ENCODE data around the gene CACNA1B. TPM values are rescaled to one million over a fixed set of nuclear protein-coding genes. Genes with fewer than 3 reads are reported as not detected.
"Not testable (repeated sequence)": the region's sequence is repeated elsewhere in the genome, so short reads cannot be mapped to it uniquely, and the experiment has no call there.

CACNA1B gene
- total RNA-seq, 1 donor from 2014 or later: under 0.01 TPM

DNA sequence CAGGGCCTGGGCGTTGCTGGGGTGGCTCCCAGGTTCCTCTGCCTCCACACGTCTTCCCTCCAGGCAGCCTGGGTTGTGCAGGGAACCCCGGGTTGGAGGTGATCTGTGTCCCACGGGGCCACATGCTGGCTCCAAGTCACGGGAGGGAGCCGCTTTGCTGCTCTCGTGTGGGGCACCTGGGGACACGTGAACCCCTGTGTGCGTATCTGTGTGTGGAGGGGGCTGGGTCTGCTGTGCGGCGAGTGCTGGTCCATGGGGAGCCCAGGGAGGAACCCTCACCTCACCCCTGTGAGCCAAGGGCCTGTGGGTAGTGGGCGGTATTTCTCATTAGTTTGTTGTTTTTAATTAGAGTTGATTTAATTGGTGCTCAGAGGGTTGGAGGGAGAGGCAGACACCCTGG lies 7.5 kb downstream of the CACNA1B start:
- not testable (repeated sequence) for H3K36me3 ChIP-seq (ENCODE audit: control insufficient read depth in 3 of 3, insufficient read depth in 3 of 3, low read length in 3 of 3); H3K4me1 ChIP-seq (ENCODE audit: control insufficient read depth in 3 of 3, insufficient read depth in 3 of 3, low read length in 3 of 3); H3K27ac ChIP-seq (ENCODE audit: low read depth, low read length); H3K4me3 ChIP-seq (ENCODE audit: low read length in 3 of 3); H3K9me3 ChIP-seq (ENCODE audit: control insufficient read depth in 3 of 3, low read length in 3 of 3); H3K9ac ChIP-seq (ENCODE audit: low read depth in 1 of 3, low read length in 3 of 3)
- peaks cover 0 to 12% (median 11%) of the 10 kb centered on the region in 3 donors for H3K27me3 ChIP-seq (ENCODE audit: control insufficient read depth in 3 of 3, insufficient read depth in 3 of 3, low read length in 3 of 3)

DNA sequence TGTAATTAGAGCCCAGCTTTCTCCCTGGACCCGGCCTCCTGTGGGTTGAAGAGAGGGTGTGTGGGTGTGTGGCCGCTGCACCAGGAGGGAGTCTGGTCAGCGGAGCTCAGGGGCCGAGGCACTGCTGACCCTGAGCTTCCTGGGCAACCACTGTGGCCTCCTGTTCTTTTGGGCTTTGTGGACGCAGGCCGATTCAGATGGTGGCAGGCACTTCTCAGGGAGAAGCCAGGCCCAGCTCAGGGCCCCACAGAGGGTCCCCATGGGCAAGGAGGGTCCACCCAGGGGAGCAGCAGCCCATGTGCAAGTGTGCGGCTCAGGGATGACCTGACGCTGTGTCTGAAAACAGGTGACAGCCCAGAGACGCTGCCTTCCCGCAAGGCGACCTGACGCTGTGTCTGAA lies 11.0 kb downstream of the CACNA1B start:
- H3K27ac ChIP-seq (ENCODE audit: low read depth, low read length); H3K9ac ChIP-seq (ENCODE audit: low read depth in 1 of 3, low read length in 3 of 3); H3K27me3 ChIP-seq (ENCODE audit: control insufficient read depth in 3 of 3, insufficient read depth in 3 of 3, low read length in 3 of 3); H3K4me3 ChIP-seq (ENCODE audit: low read length in 3 of 3); H3K36me3 ChIP-seq (ENCODE audit: control insufficient read depth in 3 of 3, insufficient read depth in 3 of 3, low read length in 3 of 3); H3K4me1 ChIP-seq (ENCODE audit: control insufficient read depth in 3 of 3, insufficient read depth in 3 of 3, low read length in 3 of 3); H3K9me3 ChIP-seq (ENCODE audit: control insufficient read depth in 3 of 3, low read length in 3 of 3): not testable (repeated sequence)

- H3K36me3 ChIP-seq (ENCODE audit: control insufficient read depth in 3 of 3, insufficient read depth in 3 of 3, low read length in 3 of 3); H3K4me1 ChIP-seq (ENCODE audit: control insufficient read depth in 3 of 3, insufficient read depth in 3 of 3, low read length in 3 of 3); H3K27me3 ChIP-seq (ENCODE audit: control insufficient read depth in 3 of 3, insufficient read depth in 3 of 3, low read length in 3 of 3); H3K9me3 ChIP-seq (ENCODE audit: control insufficient read depth in 3 of 3, low read length in 3 of 3); H3K9ac ChIP-seq (ENCODE audit: low read depth in 1 of 3, low read length in 3 of 3); H3K27ac ChIP-seq (ENCODE audit: low read depth, low read length); H3K4me3 ChIP-seq (ENCODE audit: low read length in 3 of 3): not testable (repeated sequence)
These were observed 12.4 kb downstream of the CACNA1B start for GRCh38 chr9:137889966-137890365.

GRCh38 chr9:137890768-137891587 lies 13.4 kb downstream of the CACNA1B start:
- H3K4me3 ChIP-seq (ENCODE audit: low read length in 3 of 3); H3K36me3 ChIP-seq (ENCODE audit: control insufficient read depth in 3 of 3, insufficient read depth in 3 of 3, low read length in 3 of 3); H3K4me1 ChIP-seq (ENCODE audit: control insufficient read depth in 3 of 3, insufficient read depth in 3 of 3, low read length in 3 of 3); H3K9me3 ChIP-seq (ENCODE audit: control insufficient read depth in 3 of 3, low read length in 3 of 3); H3K27me3 ChIP-seq (ENCODE audit: control insufficient read depth in 3 of 3, insufficient read depth in 3 of 3, low read length in 3 of 3); H3K9ac ChIP-seq (ENCODE audit: low read depth in 1 of 3, low read length in 3 of 3); H3K27ac ChIP-seq (ENCODE audit: low read depth, low read length): not testable (repeated sequence)

GRCh38 chr9:137891588-137892423 lies 14.2 kb downstream of the CACNA1B start:
- Histone ChIP-seq H3K27ac (ENCODE audit: low read depth, low read length) (no peak overlapping the region), H3K9ac (ENCODE audit: low read depth in 1 of 3, low read length in 3 of 3) (no peak overlapping the region), H3K4me3 (ENCODE audit: low read length in 3 of 3) (no peak overlapping the region), H3K27me3 (ENCODE audit: control insufficient read depth in 3 of 3, insufficient read depth in 3 of 3, low read length in 3 of 3) (peaks cover 4 to 9% (median 8%) of the 10 kb centered on the region in 3 donors), H3K9me3 (ENCODE audit: control insufficient read depth in 3 of 3, low read length in 3 of 3) (no peaks in the 10 kb centered on the region), H3K4me1 (ENCODE audit: control insufficient read depth in 3 of 3, insufficient read depth in 3 of 3, low read length in 3 of 3) (no peaks in the 10 kb centered on the region), H3K36me3 (ENCODE audit: control insufficient read depth in 3 of 3, insufficient read depth in 3 of 3, low read length in 3 of 3) (no peaks in the 10 kb centered on the region)

DNA sequence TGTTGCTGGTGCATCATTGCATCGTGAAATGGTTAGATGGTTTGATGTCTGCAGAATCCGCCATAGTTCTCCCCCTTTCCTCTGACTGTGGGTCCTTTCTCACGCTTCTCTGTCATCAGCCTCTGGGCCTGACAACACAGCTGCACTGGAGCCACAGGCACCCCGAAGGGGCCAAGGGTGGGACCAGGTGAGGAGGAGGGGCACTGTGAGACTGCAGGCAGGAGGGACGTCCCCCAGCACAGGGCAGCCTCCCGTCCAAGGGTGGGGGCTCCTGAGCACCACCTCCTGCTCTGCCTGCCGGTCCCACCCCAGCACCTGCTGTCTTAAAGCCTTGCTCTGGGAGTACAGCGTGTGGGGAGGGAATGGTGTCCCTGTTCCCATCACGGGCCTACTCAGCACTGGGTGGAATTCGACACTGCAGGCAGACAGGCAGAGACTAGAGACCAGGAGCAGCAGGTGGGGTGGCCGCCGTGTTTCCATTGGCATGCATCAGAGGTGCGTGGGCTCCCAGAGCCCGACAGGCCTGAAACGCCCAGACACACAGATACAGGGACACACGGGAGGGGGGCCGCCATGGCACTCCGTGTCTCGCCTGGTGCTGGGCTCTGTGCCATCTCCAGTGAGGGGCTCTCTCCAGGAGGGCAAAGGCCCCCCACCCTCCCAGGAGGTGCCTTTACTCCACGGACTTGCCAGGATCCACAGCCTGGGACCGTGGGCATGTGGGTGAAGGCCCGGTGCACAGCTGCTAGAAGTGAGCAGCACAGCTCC lies 15.0 kb downstream of the CACNA1B start:
- Histone ChIP-seq H3K9ac (ENCODE audit: low read depth in 1 of 3, low read length in 3 of 3) (no peak overlapping the region), H3K4me1 (ENCODE audit: control insufficient read depth in 3 of 3, insufficient read depth in 3 of 3, low read length in 3 of 3) (no peaks in the 10 kb centered on the region), H3K4me3 (ENCODE audit: low read length in 3 of 3) (no peak overlapping the region), H3K27me3 (ENCODE audit: control insufficient read depth in 3 of 3, insufficient read depth in 3 of 3, low read length in 3 of 3) (peaks cover 4 to 9% (median 8%) of the 10 kb centered on the region in 3 donors), H3K36me3 (ENCODE audit: control insufficient read depth in 3 of 3, insufficient read depth in 3 of 3, low read length in 3 of 3) (no peaks in the 10 kb centered on the region), H3K27ac (ENCODE audit: low read depth, low read length) (no peak overlapping the region), H3K9me3 (ENCODE audit: control insufficient read depth in 3 of 3, low read length in 3 of 3) (no peaks in the 10 kb centered on the region)

DNA sequence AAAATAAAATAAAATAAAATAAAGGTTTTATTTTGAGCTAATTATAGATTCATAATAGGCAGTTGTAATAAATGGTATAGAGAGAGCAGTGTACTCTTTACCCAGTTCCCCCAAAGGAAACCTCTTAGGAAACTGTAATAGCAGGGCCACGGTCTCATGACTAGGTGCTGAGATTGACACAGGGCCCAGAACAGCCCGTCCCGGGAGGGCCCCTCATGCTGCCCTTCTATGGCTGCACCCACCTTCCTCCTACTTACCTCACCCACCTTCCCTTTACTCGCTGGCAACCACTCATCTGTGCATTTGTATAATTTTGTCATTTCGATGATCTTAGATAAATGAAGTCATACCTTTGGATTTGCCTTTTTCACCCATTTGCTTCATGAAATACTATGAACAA lies 16.1 kb downstream of the CACNA1B start:
- H3K27ac ChIP-seq (ENCODE audit: low read depth, low read length): no peak overlapping the region
- no peaks in the 10 kb centered on the region for H3K4me1 ChIP-seq (ENCODE audit: control insufficient read depth in 3 of 3, insufficient read depth in 3 of 3, low read length in 3 of 3)
- H3K36me3 ChIP-seq (ENCODE audit: control insufficient read depth in 3 of 3, insufficient read depth in 3 of 3, low read length in 3 of 3): no peaks in the 10 kb centered on the region
- H3K9ac ChIP-seq (ENCODE audit: low read depth in 1 of 3, low read length in 3 of 3): no peak overlapping the region
- H3K27me3 ChIP-seq (ENCODE audit: control insufficient read depth in 3 of 3, insufficient read depth in 3 of 3, low read length in 3 of 3): peaks cover 4 to 9% (median 8%) of the 10 kb centered on the region in 3 donors
- H3K4me3 ChIP-seq (ENCODE audit: low read length in 3 of 3): no peak overlapping the region
- H3K9me3 ChIP-seq (ENCODE audit: control insufficient read depth in 3 of 3, low read length in 3 of 3): no peaks in the 10 kb centered on the region

DNA sequence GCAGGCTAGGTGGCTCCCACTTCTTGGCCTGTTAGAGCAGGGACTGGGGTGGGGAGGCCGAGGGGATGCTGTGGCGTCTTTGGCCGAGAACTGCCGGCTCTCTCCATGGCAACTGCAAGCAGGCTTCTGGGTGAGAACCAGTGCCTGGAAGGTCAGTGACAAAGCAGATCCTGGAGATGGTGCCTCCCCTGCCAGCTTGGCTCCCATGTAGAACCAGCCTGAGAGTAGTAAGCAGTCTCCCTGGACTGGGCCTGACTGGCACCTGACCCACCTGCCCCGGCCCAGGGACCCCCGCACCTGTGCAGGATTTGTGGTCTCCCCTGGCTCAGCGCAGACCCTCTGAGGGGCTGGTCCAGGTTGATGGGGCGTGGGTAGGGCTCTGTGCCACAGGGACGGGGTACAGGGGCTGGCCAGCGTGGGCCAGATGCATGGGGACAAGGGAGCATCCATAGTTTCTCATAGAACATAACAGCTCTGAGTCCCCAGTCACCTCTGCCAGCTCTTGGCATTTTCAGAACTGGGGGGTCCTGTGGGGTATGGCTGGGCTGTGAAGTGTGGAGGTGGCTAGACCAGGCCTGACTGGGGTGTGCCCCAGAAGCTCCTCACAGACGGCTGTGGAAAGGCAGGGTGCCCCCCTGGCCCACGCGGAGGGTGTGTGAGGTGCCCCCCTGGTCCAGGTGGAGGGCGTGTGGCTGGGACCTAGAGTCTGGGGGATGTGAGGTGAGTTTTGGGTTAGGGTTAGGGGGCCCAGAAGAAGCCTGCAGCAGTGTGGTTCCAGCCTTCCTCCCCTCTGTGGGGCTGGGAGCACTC lies 22.2 kb downstream of the CACNA1B start:
- Histone ChIP-seq H3K9me3 (ENCODE audit: control insufficient read depth in 3 of 3, low read length in 3 of 3) (no peaks in the 10 kb centered on the region), H3K4me1 (ENCODE audit: control insufficient read depth in 3 of 3, insufficient read depth in 3 of 3, low read length in 3 of 3) (no peaks in the 10 kb centered on the region), H3K27ac (ENCODE audit: low read depth, low read length) (no peak overlapping the region), H3K9ac (ENCODE audit: low read depth in 1 of 3, low read length in 3 of 3) (no peak overlapping the region), H3K4me3 (ENCODE audit: low read length in 3 of 3) (no peak overlapping the region), H3K27me3 (ENCODE audit: control insufficient read depth in 3 of 3, insufficient read depth in 3 of 3, low read length in 3 of 3) (peaks cover 10 to 22% (median 10%) of the 10 kb centered on the region in 3 donors), H3K36me3 (ENCODE audit: control insufficient read depth in 3 of 3, insufficient read depth in 3 of 3, low read length in 3 of 3) (no peaks in the 10 kb centered on the region)

DNA sequence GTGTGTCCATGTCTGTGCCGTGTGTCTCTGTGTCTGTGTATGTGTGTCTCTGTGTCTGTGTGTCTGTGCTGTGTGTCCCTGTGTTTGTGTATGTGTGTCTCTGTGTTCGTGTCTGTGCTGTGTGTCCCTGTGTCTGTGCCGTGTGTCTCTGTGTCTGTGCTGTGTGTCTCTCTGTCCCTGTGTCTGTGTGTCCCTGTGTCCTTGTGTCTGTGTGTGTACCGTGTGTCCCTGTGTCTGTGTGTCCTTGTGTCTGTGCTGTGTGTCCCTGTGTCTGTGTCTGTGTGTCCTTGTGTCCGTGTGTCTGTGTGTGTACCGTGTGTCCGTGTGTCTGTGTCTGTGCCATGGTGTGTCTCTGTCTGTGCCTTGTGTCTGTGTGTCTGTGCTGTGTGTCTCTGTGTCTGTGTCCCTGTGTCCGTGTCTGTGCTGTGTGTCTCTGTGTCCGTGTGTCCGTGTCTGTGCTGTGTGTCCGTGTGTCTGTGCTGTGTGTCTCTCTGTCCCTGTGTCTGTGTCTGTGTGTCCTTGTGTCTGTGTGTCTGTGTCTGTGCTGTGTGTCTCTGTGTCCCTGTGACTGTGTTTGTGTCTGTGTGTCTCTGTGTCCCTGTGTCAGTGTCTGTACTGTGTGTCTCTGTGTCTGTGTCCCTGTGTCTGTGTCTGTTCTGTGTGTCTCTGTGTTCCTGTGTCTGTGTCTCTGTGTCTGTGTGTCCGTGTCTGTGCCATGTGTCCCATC lies 23.2 kb downstream of the CACNA1B start:
- H3K27ac ChIP-seq (ENCODE audit: low read depth, low read length): no peak overlapping the region
- no peaks in the 10 kb centered on the region for H3K9me3 ChIP-seq (ENCODE audit: control insufficient read depth in 3 of 3, low read length in 3 of 3)
- H3K4me1 ChIP-seq (ENCODE audit: control insufficient read depth in 3 of 3, insufficient read depth in 3 of 3, low read length in 3 of 3): no peaks in the 10 kb centered on the region
- no peak overlapping the region for H3K4me3 ChIP-seq (ENCODE audit: low read length in 3 of 3)
- H3K36me3 ChIP-seq (ENCODE audit: control insufficient read depth in 3 of 3, insufficient read depth in 3 of 3, low read length in 3 of 3): no peaks in the 10 kb centered on the region
- H3K27me3 ChIP-seq (ENCODE audit: control insufficient read depth in 3 of 3, insufficient read depth in 3 of 3, low read length in 3 of 3): peaks cover 10 to 22% (median 10%) of the 10 kb centered on the region in 3 donors
- no peak overlapping the region for H3K9ac ChIP-seq (ENCODE audit: low read depth in 1 of 3, low read length in 3 of 3)

All from skeletal muscle tissue (tissue), 4 donors.